22Rv1 (cell line): Measurements from ENCODE around the gene FBXO45.
"Not testable (repeated sequence)": the region's sequence is repeated elsewhere in the genome, so short reads cannot be mapped to it uniquely, and the experiment has no call there.

Experiments
- H3K27ac ChIP-seq: fragments of 450-650 bp; 2 replicates; pipeline ENCODE4 v1.5.1; 2017
- ZFX ChIP-seq: fragments of 450-650 bp; IDR thresholded peaks from 2 replicates; pipeline ENCODE4 v1.6.1; 2017; ENCODE audit warnings: antibody characterized with exemption, borderline replicate concordance
- TF ChIP-seq, protein P1 (sequence below): fragments of 450-650 bp; IDR thresholded peaks from 2 replicates; pipeline ENCODE4 v1.5.1; 2017; ENCODE audit warnings: mild to moderate bottlenecking

The FBXO45 gene

DNA sequence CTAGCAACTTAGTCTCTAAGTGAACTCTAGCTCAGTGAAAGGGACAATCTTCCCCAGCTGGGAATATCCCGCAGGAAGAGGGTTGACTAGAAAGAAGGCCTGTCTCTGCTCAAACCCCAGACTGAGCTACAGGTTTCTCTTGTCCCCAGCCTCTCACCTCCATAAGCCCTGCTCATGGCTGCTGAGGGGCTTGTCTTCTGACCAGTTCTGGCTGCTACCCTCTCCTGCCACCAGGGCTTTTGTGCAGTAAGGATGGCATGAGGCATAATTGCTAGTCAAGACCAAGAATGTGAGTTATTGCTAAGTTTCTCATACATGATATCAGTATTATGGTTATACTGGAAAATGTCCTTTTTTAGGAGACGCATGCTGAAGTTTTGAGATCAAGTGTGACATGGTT, 21.4 kb upstream of the FBXO45 start:
- TF ChIP-seq ZFX, result no peak
- TF ChIP-seq, protein P1, sequence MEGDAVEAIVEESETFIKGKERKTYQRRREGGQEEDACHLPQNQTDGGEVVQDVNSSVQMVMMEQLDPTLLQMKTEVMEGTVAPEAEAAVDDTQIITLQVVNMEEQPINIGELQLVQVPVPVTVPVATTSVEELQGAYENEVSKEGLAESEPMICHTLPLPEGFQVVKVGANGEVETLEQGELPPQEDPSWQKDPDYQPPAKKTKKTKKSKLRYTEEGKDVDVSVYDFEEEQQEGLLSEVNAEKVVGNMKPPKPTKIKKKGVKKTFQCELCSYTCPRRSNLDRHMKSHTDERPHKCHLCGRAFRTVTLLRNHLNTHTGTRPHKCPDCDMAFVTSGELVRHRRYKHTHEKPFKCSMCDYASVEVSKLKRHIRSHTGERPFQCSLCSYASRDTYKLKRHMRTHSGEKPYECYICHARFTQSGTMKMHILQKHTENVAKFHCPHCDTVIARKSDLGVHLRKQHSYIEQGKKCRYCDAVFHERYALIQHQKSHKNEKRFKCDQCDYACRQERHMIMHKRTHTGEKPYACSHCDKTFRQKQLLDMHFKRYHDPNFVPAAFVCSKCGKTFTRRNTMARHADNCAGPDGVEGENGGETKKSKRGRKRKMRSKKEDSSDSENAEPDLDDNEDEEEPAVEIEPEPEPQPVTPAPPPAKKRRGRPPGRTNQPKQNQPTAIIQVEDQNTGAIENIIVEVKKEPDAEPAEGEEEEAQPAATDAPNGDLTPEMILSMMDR, result no peak
- H3K27ac ChIP-seq, result no peak overlapping the region

DNA sequence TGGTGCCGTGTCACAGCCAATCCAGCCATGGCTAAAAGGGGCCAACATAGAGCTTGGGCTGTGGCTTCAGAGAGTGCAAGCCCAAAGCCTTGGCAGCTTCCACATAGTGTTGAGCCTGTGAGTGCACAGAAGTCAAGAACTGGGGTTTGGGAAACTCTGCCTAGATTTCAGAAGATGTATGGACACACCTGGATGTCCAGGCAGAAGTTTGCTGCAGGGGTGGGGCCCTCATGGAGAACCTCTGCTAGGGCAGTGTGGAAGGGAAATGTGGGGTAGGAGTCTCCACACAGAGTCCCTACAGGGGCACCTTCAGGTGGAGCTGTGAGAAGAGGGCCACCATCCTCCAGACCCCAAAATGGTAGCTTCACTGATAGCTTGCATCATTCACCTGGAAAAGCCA, 19.1 kb upstream of the FBXO45 start:
- H3K27ac ChIP-seq, result not testable (repeated sequence)

DNA sequence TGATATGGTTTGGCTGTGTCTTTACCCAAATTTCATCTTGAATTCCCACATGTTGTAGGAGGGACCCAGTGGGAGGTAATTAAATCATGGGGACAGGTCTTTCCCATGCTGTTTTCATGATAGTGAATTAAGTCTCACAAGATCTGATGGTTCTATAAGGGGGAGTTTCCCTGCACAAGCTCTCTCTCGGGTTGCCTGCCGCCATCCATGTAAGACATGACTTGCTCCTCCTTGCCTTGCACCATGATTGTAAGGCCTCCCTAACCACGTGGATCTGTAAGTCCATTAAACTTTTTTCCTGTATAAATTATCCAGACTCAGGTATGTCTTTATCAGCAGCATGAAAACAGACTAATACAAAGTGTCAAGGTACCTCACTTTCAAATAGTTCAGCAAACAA, 18.3 kb upstream of the FBXO45 start:
- not testable (repeated sequence) for H3K27ac ChIP-seq

DNA sequence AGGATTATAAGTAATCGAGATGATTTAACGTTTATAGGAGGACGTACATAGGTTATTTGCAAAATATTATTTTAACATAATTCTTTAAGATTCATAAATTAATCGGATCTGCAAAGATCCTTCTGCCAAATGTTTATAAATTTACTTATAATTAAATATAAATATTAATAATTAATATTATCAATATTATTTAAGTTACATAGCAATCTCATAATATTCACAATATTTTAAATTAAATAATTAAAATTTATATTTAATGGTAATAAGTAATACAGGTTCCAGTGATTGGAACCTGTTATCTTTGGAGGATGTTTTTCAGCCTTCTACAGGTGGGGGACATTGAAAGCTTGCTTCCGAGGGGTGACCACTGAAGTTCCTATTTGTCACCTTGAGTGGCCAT, 16.2 kb upstream of the FBXO45 start:
- TF ChIP-seq, protein P1, result no peak
- no peak for TF ChIP-seq ZFX
- H3K27ac ChIP-seq, result no peak overlapping the region

DNA sequence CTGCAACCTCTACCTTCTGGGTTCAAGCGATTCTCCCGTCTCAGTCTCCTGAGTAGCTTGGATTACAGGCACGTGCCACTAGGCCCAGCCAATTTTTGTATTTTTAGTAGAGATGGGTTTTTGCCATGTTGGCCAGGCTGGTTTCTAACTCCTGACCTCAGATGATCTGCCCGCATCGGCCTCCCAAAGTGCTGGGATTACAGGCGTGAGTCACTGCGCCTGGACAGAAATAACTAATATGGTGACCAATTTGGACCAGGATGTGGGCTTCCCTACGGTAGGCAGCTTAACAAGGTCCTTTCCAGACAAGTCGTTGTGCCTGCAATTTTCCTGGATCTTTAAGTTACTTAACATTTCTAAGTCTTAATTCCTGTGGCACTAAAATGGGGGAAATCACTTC, 14.9 kb upstream of the FBXO45 start:
- no peak overlapping the region for H3K27ac ChIP-seq
- TF ChIP-seq, protein P1, result no peak
- no peak for TF ChIP-seq ZFX

DNA sequence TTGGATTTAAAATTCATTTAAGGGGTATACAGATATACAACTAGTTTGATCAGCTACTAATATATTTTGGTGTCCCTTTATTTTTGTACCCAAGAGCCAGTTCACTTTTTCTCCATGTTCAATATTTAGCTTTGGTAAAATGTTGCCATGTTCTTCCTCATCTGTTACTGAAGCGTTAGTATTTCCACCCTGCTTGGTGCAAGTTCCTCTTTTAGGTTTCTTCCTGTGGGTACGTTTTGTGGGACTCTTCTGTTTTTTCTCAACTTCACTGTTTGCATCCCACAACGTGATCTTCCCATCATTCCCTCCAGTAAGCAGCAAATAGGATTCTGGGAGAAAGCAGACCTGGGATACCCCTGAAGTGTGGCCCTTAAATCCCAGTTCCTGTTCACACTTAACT, 14.3 kb upstream of the FBXO45 start:
- no peak for TF ChIP-seq ZFX
- TF ChIP-seq, protein P1, result no peak
- no peak overlapping the region for H3K27ac ChIP-seq

DNA sequence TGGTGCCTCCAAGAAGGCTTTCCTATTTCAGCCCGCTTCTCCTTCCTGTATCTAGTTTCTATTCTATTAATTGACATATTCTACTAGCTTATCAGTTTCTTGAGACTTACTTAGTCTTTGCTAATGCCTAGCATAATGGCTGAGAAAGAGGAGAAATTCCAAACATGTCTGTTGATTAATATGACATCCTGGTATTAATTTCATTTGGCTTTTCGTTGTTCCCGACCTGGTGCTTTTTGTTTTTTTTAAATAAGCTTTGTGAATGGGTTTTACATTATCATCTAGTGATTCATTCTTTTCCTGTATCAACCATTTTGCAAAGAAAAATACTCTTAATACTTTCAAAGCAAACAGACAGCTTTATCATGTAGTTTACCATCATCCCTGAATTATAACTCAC, 13.2 kb upstream of the FBXO45 start:
- TF ChIP-seq, protein P1, result no peak
- TF ChIP-seq ZFX, result no peak
- no peak overlapping the region for H3K27ac ChIP-seq

DNA sequence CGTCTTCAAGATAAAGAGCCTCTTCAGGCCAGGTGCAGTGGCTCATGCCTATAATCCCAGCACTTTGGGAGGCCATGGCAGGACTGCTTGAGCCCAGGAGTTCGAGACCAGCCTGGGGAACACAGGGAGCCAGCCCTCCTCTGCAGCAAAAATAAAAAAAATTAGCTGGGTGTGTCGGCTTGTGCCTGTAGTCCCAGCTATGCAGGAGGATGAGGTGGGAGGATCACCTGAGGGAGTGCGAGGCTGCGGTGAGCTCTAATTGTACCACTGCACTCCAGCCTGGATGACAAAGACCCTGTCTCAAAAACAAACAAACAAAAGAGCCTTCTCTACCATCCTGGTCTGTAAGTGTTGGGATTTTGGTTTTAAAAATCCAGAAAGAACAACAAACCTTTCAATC, 11.2 kb upstream of the FBXO45 start:
- H3K27ac ChIP-seq, result no peak overlapping the region
- TF ChIP-seq, protein P1, result no peak
- no peak for TF ChIP-seq ZFX

DNA sequence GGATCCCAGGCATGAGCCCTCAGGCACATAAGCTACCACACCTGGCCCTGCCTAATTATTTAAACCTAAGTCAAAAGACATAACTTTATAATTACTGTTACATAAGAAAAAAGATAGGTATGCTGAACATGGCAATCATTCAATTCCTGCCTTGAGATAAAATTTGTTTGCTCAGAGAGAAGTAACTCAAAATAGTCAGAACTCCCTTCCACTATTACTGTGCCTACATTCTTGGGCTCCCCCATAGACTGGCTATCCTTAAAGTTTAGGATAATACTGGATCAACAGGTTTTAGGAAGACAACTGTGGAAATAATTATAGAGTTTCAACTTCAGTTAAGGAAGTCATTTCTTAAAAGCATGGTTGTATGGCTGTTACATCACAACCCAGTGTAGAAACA, 10.0 kb upstream of the FBXO45 start:
- no peak overlapping the region for H3K27ac ChIP-seq
- TF ChIP-seq, protein P1, result no peak
- TF ChIP-seq ZFX, result no peak
